Stimulated activated CD8-positive, alpha-beta memory T cell treated with anti-CD3 and anti-CD28 coated beads, Interleukin-15, amount 100 ng/mL, for 1 hour (primary cell): Measurements from ENCODE around the gene B9D2.
A peak's percentile ranks its signal among the peaks of the same experiment; 100 is the strongest.
"Not testable (repeated sequence)": the region's sequence is repeated elsewhere in the genome, so short reads cannot be mapped to it uniquely, and the experiment has no call there.

ENCODE experiments used
- DNase-seq: peaks from one replicate; pipeline ENCODE4 v3.0.0-alpha.2; 2020; ENCODE audit warnings: low read depth

The B9D2 gene

GRCh38 chr19:41363753-41364523, at the start of gene B9D2:
TSS of gene B9D2 (minus strand) at chr19:41364149. CDS start at chr19:41363519, 630 bp downstream.
- peak; percentile 95 for DNase-seq

GRCh38 chr19:41412953-41413352, 49.0 kb upstream of the B9D2 start:
- DNase-seq = no peak

GRCh38 chr19:41411968-41412265, 48.0 kb upstream of the B9D2 start:
- DNase-seq = no peak

- DNase-seq = no peak
Observed at GRCh38 chr19:41411100-41411967, 47.4 kb upstream of the B9D2 start.

- DNase-seq = no peak
Observed at GRCh38 chr19:41410336-41411054, 46.5 kb upstream of the B9D2 start.

- no peak for DNase-seq
Observed at GRCh38 chr19:41409288-41409687, 45.3 kb upstream of the B9D2 start.

- not testable (repeated sequence) for DNase-seq
Observed at GRCh38 chr19:41408846-41409245, 44.9 kb upstream of the B9D2 start.

GRCh38 chr19:41408256-41408655, 44.3 kb upstream of the B9D2 start:
- no peak for DNase-seq

GRCh38 chr19:41407271-41407670, 43.3 kb upstream of the B9D2 start:
- no peak for DNase-seq

GRCh38 chr19:41405776-41406175, 41.8 kb upstream of the B9D2 start:
- DNase-seq = no peak

GRCh38 chr19:41403181-41403970, 39.4 kb upstream of the B9D2 start:
- DNase-seq = no peak

GRCh38 chr19:41402010-41402409, 38.1 kb upstream of the B9D2 start:
- no peak for DNase-seq

- DNase-seq = no peak
Observed at GRCh38 chr19:41401483-41401882, 37.5 kb upstream of the B9D2 start.

- DNase-seq = no peak
Observed at GRCh38 chr19:41399525-41399924, 35.6 kb upstream of the B9D2 start.

- DNase-seq = no peak
Observed at GRCh38 chr19:41399091-41399490, 35.1 kb upstream of the B9D2 start.

- DNase-seq = no peak
Observed at GRCh38 chr19:41398598-41398997, 34.6 kb upstream of the B9D2 start.

GRCh38 chr19:41398050-41398418, 34.1 kb upstream of the B9D2 start:
- DNase-seq = no peak

- peak; percentile 96 for DNase-seq
Observed at GRCh38 chr19:41397086-41398049, 33.4 kb upstream of the B9D2 start, which contains the start of the genes BCKDHA and EXOSC5. TSS of gene BCKDHA (plus strand) at chr19:41397818. CDS start at chr19:41397828, 10 bp downstream. TSS of gene EXOSC5 (minus strand) at chr19:41397359. CDS start at chr19:41397328, 31 bp downstream.

- DNase-seq = no peak
Observed at GRCh38 chr19:41395355-41395754, 31.4 kb upstream of the B9D2 start.

GRCh38 chr19:41392775-41393174, 28.8 kb upstream of the B9D2 start:
- no peak for DNase-seq

GRCh38 chr19:41391618-41392017, 27.7 kb upstream of the B9D2 start:
- DNase-seq = no peak
